PC-9 (cell line): ENCODE data around the gene RASSF10.

ENCODE experiments used
- EZH2 ChIP-seq: fragments of 200-600 bp; sonication (generic); IDR thresholded peaks from 2 replicates; pipeline ENCODE4 v1.8.0; 2017; ENCODE audit warnings: antibody characterized with exemption, low read depth
- TF ChIP-seq, protein P1 (sequence below): fragments of 200-600 bp; sonication (generic); conservative IDR thresholded peaks from 2 replicates; pipeline ENCODE4 v1.6.1; 2017; ENCODE audit warnings: mixed run types, antibody characterized with exemption, mild to moderate bottlenecking, moderate library complexity

DNA sequence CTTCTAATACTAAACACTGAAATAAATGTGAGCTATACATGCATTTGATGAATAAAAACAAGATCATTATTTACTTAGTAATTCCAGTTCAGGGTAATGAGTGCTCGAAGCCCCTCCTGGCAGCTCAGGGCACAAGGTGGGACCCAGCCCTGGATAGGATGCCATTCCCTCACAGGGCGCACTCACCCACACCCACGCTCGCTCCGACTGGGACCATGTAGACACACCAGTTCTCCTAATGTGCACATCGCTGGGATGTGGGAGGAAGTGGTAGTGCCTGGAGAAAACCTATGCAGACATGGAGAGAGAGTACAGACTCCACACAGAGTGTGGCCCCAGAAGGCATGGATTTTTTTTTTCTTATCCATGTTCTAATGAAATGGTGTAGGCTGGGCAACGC is 44.5 kb upstream of the RASSF10 start:
- TF ChIP-seq, protein P1, sequence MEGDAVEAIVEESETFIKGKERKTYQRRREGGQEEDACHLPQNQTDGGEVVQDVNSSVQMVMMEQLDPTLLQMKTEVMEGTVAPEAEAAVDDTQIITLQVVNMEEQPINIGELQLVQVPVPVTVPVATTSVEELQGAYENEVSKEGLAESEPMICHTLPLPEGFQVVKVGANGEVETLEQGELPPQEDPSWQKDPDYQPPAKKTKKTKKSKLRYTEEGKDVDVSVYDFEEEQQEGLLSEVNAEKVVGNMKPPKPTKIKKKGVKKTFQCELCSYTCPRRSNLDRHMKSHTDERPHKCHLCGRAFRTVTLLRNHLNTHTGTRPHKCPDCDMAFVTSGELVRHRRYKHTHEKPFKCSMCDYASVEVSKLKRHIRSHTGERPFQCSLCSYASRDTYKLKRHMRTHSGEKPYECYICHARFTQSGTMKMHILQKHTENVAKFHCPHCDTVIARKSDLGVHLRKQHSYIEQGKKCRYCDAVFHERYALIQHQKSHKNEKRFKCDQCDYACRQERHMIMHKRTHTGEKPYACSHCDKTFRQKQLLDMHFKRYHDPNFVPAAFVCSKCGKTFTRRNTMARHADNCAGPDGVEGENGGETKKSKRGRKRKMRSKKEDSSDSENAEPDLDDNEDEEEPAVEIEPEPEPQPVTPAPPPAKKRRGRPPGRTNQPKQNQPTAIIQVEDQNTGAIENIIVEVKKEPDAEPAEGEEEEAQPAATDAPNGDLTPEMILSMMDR = no peak
- no peak for TF ChIP-seq EZH2
